Measurements from ENCODE around the gene EPB41L5.

Gene EPB41L5

DNA sequence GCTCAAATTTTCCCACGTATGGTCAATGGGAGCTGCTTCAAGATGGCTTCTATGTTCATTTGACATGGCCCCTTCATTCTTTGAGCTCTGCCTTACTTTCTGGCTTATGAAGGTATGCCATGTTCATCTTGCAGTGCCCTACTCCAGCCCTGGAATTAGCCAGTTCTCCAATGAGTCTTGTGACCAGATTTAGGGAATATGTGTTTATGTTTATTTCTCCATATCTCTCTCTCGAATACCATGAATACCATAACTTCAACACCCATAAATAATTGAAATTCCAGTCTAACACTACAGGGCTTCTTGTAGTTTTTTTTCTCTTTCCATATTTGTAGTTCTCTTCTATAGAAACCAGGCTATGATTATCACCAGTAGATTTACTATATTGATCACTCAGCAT is 39.7 kb downstream of the EPB41L5 start:
- Histone ChIP-seq H3K4me2 (ENCODE audit: low read length) (no peak overlapping the region), H3F3A (ENCODE audit: insufficient read depth, low read length) (no peaks in the 10 kb centered on the region), H4K20me1 (ENCODE audit: insufficient read depth, low read length) (no peaks in the 10 kb centered on the region), H3K9me2 (ENCODE audit: low read depth, low read length) (no peaks in the 10 kb centered on the region), H3K9me3 (ENCODE audit: low read length) (peaks cover 6% of the 10 kb centered on the region), H3K79me2 (ENCODE audit: insufficient read depth, low read length) (peaks cover 14% of the 10 kb centered on the region), H3K27ac (ENCODE audit: low read depth, low read length, poor library complexity, severe bottlenecking) (no peak overlapping the region), H3K27me3 (ENCODE audit: insufficient read depth, low read length) (no peaks in the 10 kb centered on the region), H3K4me1 (ENCODE audit: insufficient read depth, low read length, severe bottlenecking) (no peaks in the 10 kb centered on the region), H3K36me3 (ENCODE audit: insufficient read depth, low read length) (peaks cover 26% of the 10 kb centered on the region), H3K9ac (ENCODE audit: low read length) (no peak overlapping the region), H2AFZ (ENCODE audit: low read length) (no peak overlapping the region), H3K4me3 (ENCODE audit: low read depth, low read length, poor library complexity, severe bottlenecking) (no peak overlapping the region)
- TF ChIP-seq, protein P1, sequence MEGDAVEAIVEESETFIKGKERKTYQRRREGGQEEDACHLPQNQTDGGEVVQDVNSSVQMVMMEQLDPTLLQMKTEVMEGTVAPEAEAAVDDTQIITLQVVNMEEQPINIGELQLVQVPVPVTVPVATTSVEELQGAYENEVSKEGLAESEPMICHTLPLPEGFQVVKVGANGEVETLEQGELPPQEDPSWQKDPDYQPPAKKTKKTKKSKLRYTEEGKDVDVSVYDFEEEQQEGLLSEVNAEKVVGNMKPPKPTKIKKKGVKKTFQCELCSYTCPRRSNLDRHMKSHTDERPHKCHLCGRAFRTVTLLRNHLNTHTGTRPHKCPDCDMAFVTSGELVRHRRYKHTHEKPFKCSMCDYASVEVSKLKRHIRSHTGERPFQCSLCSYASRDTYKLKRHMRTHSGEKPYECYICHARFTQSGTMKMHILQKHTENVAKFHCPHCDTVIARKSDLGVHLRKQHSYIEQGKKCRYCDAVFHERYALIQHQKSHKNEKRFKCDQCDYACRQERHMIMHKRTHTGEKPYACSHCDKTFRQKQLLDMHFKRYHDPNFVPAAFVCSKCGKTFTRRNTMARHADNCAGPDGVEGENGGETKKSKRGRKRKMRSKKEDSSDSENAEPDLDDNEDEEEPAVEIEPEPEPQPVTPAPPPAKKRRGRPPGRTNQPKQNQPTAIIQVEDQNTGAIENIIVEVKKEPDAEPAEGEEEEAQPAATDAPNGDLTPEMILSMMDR (IDR thresholded peaks at IDR 0.05; ENCODE audit: low read length) = no peak

DNA sequence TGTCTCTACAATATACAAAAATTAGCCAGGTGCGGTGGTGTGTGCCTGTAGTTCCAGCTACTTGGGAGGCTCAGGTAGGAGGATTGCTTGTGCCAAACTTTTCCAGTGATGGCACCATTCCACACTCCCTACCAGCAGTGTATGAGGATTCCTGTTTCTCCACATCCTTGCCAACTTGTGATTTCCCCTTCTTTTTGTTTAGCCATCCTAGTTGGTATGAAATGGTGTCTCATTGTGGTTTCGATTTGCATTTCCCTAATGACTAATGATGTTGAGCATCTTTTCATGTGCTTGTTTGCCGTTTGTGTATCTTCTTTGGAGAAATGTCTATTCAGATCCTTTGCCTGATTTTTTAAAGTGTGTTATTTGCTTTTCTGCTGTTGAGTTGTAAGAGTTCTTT is 41.0 kb downstream of the EPB41L5 start:
- Histone ChIP-seq H3K9ac (ENCODE audit: low read length) (no peak overlapping the region), H3K9me2 (ENCODE audit: low read depth, low read length) (no peaks in the 10 kb centered on the region), H3K4me3 (ENCODE audit: low read depth, low read length, poor library complexity, severe bottlenecking) (no peak overlapping the region), H3K27ac (ENCODE audit: low read depth, low read length, poor library complexity, severe bottlenecking) (no peak overlapping the region), H3K79me2 (ENCODE audit: insufficient read depth, low read length) (peaks cover 14% of the 10 kb centered on the region), H2AFZ (ENCODE audit: low read length) (no peak overlapping the region), H3K9me3 (ENCODE audit: low read length) (peaks cover 6% of the 10 kb centered on the region), H3F3A (ENCODE audit: insufficient read depth, low read length) (no peaks in the 10 kb centered on the region), H3K4me1 (ENCODE audit: insufficient read depth, low read length, severe bottlenecking) (no peaks in the 10 kb centered on the region), H4K20me1 (ENCODE audit: insufficient read depth, low read length) (no peaks in the 10 kb centered on the region), H3K36me3 (ENCODE audit: insufficient read depth, low read length) (peaks cover 26% of the 10 kb centered on the region), H3K27me3 (ENCODE audit: insufficient read depth, low read length) (no peaks in the 10 kb centered on the region), H3K4me2 (ENCODE audit: low read length) (no peak overlapping the region)
- TF ChIP-seq, protein P1 (IDR thresholded peaks at IDR 0.05; ENCODE audit: low read length) = no peak
- TF ChIP-seq EZH2 (IDR thresholded peaks at IDR 0.05; ENCODE audit: borderline replicate concordance, low read length) = no peak

DNA sequence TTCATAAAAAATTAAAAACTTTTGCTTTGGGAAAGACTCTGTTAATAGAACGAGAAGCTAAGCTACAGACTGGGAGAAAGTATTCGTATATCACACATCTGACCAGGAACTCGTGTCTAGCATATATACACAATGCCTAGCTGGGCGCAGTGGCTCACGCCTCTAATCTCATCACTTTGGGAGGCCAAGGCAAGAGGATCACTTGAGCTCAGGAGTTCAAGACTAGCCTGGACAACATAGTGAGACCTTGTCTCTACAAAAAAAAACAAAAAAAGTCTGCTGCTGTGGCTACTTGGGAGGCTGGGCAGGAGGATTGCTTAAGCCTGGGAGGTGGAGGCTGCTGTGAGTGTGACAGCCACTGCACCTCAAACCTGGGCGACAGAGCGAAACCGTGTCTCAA is 46.6 kb downstream of the EPB41L5 start:
- H3K4me2 ChIP-seq (ENCODE audit: low read length) = no peak overlapping the region
- H3K9me3 ChIP-seq (ENCODE audit: low read length) = peaks cover 4% of the 10 kb centered on the region
- no peaks in the 10 kb centered on the region for H3K4me1 ChIP-seq (ENCODE audit: insufficient read depth, low read length, severe bottlenecking)
- peaks cover 17% of the 10 kb centered on the region for H3K36me3 ChIP-seq (ENCODE audit: insufficient read depth, low read length)
- no peaks in the 10 kb centered on the region for H3F3A ChIP-seq (ENCODE audit: insufficient read depth, low read length)
- H3K9me2 ChIP-seq (ENCODE audit: low read depth, low read length) = no peaks in the 10 kb centered on the region
- no peaks in the 10 kb centered on the region for H3K27me3 ChIP-seq (ENCODE audit: insufficient read depth, low read length)
- peaks cover 14% of the 10 kb centered on the region for H3K79me2 ChIP-seq (ENCODE audit: insufficient read depth, low read length)
- H3K27ac ChIP-seq (ENCODE audit: low read depth, low read length, poor library complexity, severe bottlenecking) = no peak overlapping the region
- no peak overlapping the region for H3K9ac ChIP-seq (ENCODE audit: low read length)
- H3K4me3 ChIP-seq (ENCODE audit: low read depth, low read length, poor library complexity, severe bottlenecking) = no peak overlapping the region
- H2AFZ ChIP-seq (ENCODE audit: low read length) = no peak overlapping the region
- no peak for TF ChIP-seq EZH2 (IDR thresholded peaks at IDR 0.05; ENCODE audit: borderline replicate concordance, low read length)
- TF ChIP-seq, protein P1 (IDR thresholded peaks at IDR 0.05; ENCODE audit: low read length) = no peak
- no peaks in the 10 kb centered on the region for H4K20me1 ChIP-seq (ENCODE audit: insufficient read depth, low read length)
